K562 (cell line): ENCODE results near the gene TMA7B. TPM values are rescaled to one million over a fixed set of nuclear protein-coding genes. Genes with fewer than 3 reads are reported as not detected.
A peak's percentile ranks its signal among the peaks of the same experiment; 100 is the strongest.

Experiments used
- BMI1 ChIP-seq: fragments of 150-350 bp; IDR thresholded peaks from 2 replicates; pipeline ENCODE4 v1.6.1; 2014; ENCODE audit warnings: low read length
- BRF1 ChIP-seq: IDR thresholded peaks from 3 replicates; pipeline ENCODE4 v1.6.1; 2011; ENCODE audit warnings: borderline replicate concordance, mild to moderate bottlenecking; ENCODE audit not compliant: insufficient read length; ENCODE audit errors: extremely low read depth
- DPF2 ChIP-seq: fragments of 450-650 bp; IDR thresholded peaks from 2 replicates; pipeline ENCODE4 v1.6.1; 2016
- E4F1 ChIP-seq: fragments of 250-450 bp; sonication (Bioruptor Pico); IDR thresholded peaks from 2 replicates; pipeline ENCODE4 v1.5.0; 2021; ENCODE audit warnings: mild to moderate bottlenecking, borderline replicate concordance
- FUS ChIP-seq: fragments of 200-400 bp; formaldehyde crosslinking; optimal IDR thresholded peaks from 2 replicates; pipeline ENCODE3; 2017; ENCODE audit warnings: low read depth, low read length
- GABPB1 ChIP-seq: sonication (generic); formaldehyde crosslinking; IDR thresholded peaks from 2 replicates; pipeline ENCODE4 v1.8.0; 2022; ENCODE audit warnings: mild to moderate bottlenecking, missing genetic modification reagents
- HDAC3 ChIP-seq: fragments of 450-650 bp; IDR thresholded peaks from 2 replicates; pipeline ENCODE4 v1.6.1; 2018; ENCODE audit warnings: borderline replicate concordance, mild to moderate bottlenecking, moderate library complexity; ENCODE audit not compliant: partially characterized antibody
- KAT7 ChIP-seq: sonication (generic); formaldehyde crosslinking; IDR thresholded peaks from 2 replicates; pipeline ENCODE4 v1.8.0; 2022; ENCODE audit warnings: missing genetic modification reagents, mild to moderate bottlenecking, borderline replicate concordance
- MCM3 ChIP-seq: fragments of 450-650 bp; IDR thresholded peaks from 2 replicates; pipeline ENCODE4 v1.6.1; 2016
- PHF8 ChIP-seq: fragments of 200-600 bp; sonication (generic); IDR thresholded peaks from 2 replicates; pipeline ENCODE4 v1.6.1; 2012; ENCODE audit warnings: mixed run types, mild to moderate bottlenecking, inconsistent platforms, low read length, moderate library complexity, borderline replicate concordance
- PTRF ChIP-seq: fragments of 450-650 bp; IDR thresholded peaks from 2 replicates; pipeline ENCODE4 v1.6.1; 2016; ENCODE audit warnings: mild to moderate bottlenecking, missing genetic modification characterization, missing compliant biosample characterization
- RFX5 ChIP-seq: IDR thresholded peaks from 2 replicates; pipeline ENCODE4 v1.6.1; 2011; ENCODE audit warnings: low read depth, mild to moderate bottlenecking, improper control_type of control experiment, low read length
- SIN3A ChIP-seq, 2 experiments: fragments of 150-350 bp in 1 of 2; IDR thresholded peaks; 2 replicates each; pipeline ENCODE4 v1.6.1; 2011 to 2016; ENCODE audit warnings: borderline replicate concordance in 2 of 2, low read depth in 2 of 2, low read length in 2 of 2, mild to moderate bottlenecking in 2 of 2, moderate library complexity in 2 of 2; ENCODE audit not compliant: control insufficient read depth in 1 of 2
- SMARCA4 ChIP-seq: fragments of 450-650 bp; IDR thresholded peaks from 2 replicates; pipeline ENCODE4 v1.6.1; 2016
- SNRNP70 ChIP-seq: fragments of 200-400 bp; formaldehyde crosslinking; optimal IDR thresholded peaks from 2 replicates; pipeline ENCODE3; 2017; ENCODE audit warnings: low read depth, low read length
- THAP12 ChIP-seq: fragments of 250-450 bp; sonication (Bioruptor Pico); IDR thresholded peaks from 2 replicates; pipeline ENCODE4 v1.9.0; 2021; ENCODE audit warnings: mild to moderate bottlenecking, inconsistent platforms
- ZBTB43 ChIP-seq: sonication (generic); formaldehyde crosslinking; IDR thresholded peaks from 2 replicates; pipeline ENCODE4 v1.8.0; 2023; ENCODE audit warnings: mild to moderate bottlenecking, missing genetic modification reagents
- ZNF134 ChIP-seq: fragments of 250-450 bp; sonication (Bioruptor Pico); conservative IDR thresholded peaks from 2 replicates; pipeline ENCODE4 v1.4.0; 2020
- ZNF174 ChIP-seq: fragments of 250-450 bp; sonication (Bioruptor Pico); IDR thresholded peaks from 2 replicates; pipeline ENCODE4 v1.4.0; 2020; ENCODE audit warnings: mild to moderate bottlenecking
- ZNF354B ChIP-seq: fragments of 250-450 bp; sonication (Bioruptor Pico); IDR thresholded peaks from 2 replicates; pipeline ENCODE4 v1.4.0; 2020
- ZNF431 ChIP-seq: sonication (generic); formaldehyde crosslinking; IDR thresholded peaks from 2 replicates; pipeline ENCODE4 v1.8.0; 2022; ENCODE audit warnings: mild to moderate bottlenecking, missing genetic modification reagents
- ZNF561 ChIP-seq: fragments of 450-650 bp; formaldehyde crosslinking; conservative IDR thresholded peaks from 2 replicates; pipeline ENCODE4 v1.4.0; 2020; ENCODE audit warnings: mild to moderate bottlenecking, moderate library complexity
- ZNF778 ChIP-seq: fragments of 450-650 bp; formaldehyde crosslinking; IDR thresholded peaks from 2 replicates; pipeline ENCODE4 v1.4.0; 2020; ENCODE audit warnings: mild to moderate bottlenecking, moderate library complexity
- polyA plus RNA-seq, 8 experiments: library from polyadenylated mRNA; depleted of rRNA in 4 of 8; stranded (reverse) in 5 of 8; unstranded in 3 of 8; fragments of >200 nt; fragmentation: Nextera tagmentation in 2 of 8; fragmentation: Illumina TruSeq in 1 of 8; extraction: Ambion mirVana in 2 of 8; extraction: Trizol in 1 of 8; gene quantifications; 2 replicates each; pipeline versions ENCODE4 v1.2.1 to v1.2.3, GENCODE V29; 2011 to 2014; ENCODE audit warnings: inconsistent platforms in 1 of 8, missing spikeins in 1 of 8
- total RNA-seq, 7 experiments: library from RNA; depleted of rRNA in 6 of 7; stranded (reverse); fragments of >200 nt in 6 of 7; fragmentation: Illumina TruSeq in 2 of 7; extraction: Trizol in 2 of 7; gene quantifications; 2 replicates each; pipeline versions ENCODE4 v1.2.1 to v1.2.3, GENCODE V29; 2011 to 2021; ENCODE audit warnings: low replicate concordance in 1 of 7
- TF ChIP-seq, protein P1 (sequence below): fragments of 450-650 bp; formaldehyde crosslinking; IDR thresholded peaks from 2 replicates; pipeline ENCODE4 v1.4.0; 2020; ENCODE audit warnings: mild to moderate bottlenecking, mixed read lengths

Gene TMA7B
- total and polyA plus RNA-seq, 9 of the 15 experiments (the other 6 are each of a cell fraction or from before 2014, with no cell fraction given): 5.6 to 14.2 (median 11.8) TPM

DNA sequence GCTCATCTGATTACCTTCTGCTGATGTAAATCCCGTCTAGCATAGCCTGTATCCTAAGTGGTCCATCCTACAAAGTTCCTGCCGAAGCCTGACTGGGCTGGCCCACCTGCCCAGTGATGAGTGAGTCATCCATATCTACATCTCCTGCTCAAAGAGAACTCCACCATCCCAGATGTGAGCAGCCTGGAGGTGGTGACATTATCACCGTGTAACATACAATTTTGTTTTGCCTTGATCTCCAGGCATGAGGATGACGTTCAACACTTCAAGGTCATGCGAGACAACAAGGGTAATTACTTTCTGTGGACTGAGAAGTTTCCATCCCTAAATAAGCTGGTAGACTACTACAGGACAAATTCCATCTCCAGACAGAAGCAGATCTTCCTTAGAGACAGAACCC lies 5.6 kb downstream of the TMA7B start (continued):
- TF ChIP-seq HDAC3 (peak; percentile 70), KAT7 (CRISPR knock-in tag) (no peak), MCM3 (no peak), SIN3A (IDR thresholded peaks at IDR 0.05; ENCODE audit: borderline replicate concordance in 2 of 2, control insufficient read depth in 1 of 2, low read depth in 2 of 2, low read length in 2 of 2) (no peak), ZNF431 (CRISPR knock-in tag) (0 out of 2 replicates have a peak, but pooled peaks have one; percentile 23), PTRF (tag) (no peak), ZNF174 (CRISPR knock-in tag) (no peak), GABPB1 (CRISPR knock-in tag) (no peak), RFX5 (peak; percentile 30; the same call in 1 of the 2 replicates), BMI1 (no peak), ZNF354B (CRISPR knock-in tag) (no peak), BRF1 (no peak), DPF2 (peak; percentile 90), SNRNP70 (no peak), FUS (no peak), ZBTB43 (CRISPR knock-in tag) (no peak), THAP12 (CRISPR knock-in tag) (no peak), PHF8 (no peak), ZNF134 (CRISPR knock-in tag) (no peak), SMARCA4 (peak; percentile 88), ZNF561 (CRISPR knock-in tag) (no peak), E4F1 (CRISPR knock-in tag) (no peak), ZNF778 (CRISPR knock-in tag) (no peak)
- TF ChIP-seq, protein P1, sequence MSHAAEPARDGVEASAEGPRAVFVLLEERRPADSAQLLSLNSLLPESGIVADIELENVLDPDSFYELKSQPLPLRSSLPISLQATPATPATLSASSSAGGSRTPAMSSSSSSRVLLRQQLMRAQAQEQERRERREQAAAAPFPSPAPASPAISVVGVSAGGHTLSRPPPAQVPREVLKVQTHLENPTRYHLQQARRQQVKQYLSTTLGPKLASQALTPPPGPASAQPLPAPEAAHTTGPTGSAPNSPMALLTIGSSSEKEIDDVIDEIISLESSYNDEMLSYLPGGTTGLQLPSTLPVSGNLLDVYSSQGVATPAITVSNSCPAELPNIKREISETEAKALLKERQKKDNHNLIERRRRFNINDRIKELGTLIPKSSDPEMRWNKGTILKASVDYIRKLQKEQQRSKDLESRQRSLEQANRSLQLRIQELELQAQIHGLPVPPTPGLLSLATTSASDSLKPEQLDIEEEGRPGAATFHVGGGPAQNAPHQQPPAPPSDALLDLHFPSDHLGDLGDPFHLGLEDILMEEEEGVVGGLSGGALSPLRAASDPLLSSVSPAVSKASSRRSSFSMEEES (CRISPR knock-in tag): no peak
